Activated CD8-positive, alpha-beta memory T cell treated with anti-CD3 and anti-CD28 coated beads, Interleukin-2, amount 50 U/mL, for 24 hours (primary cell): Measurements from ENCODE around the gene CNGA1.
"Not testable (repeated sequence)": the region's sequence is repeated elsewhere in the genome, so short reads cannot be mapped to it uniquely, and the experiment has no call there.

ENCODE experiments used
- DNase-seq: peaks from one replicate; pipeline ENCODE4 v3.0.0-alpha.2; 2020; ENCODE audit errors: extremely low read depth

Gene CNGA1

DNA sequence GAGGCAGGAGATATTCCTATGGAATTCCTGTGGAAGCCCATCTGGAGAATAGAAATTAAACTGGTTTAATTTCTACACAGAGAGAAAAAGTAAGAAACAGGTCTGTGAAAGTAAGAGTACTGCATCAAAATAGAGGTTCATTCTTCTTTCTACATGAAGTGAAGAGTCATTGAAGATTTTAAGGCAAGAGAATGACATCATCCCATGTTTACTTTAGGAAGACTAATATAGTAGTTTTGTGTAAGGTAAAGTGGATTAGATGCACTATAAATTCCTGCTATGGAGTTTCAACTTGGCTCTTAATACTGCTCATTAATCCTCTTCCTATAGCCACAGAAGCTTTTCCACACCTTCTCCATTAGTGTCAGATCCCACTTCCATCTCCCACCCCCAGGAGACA is 47.6 kb downstream of the CNGA1 start:
- DNase-seq = no peak

- no peak for DNase-seq
These were observed 61.8 kb downstream of the CNGA1 start for GRCh38 chr4:47954677-47955076.

DNA sequence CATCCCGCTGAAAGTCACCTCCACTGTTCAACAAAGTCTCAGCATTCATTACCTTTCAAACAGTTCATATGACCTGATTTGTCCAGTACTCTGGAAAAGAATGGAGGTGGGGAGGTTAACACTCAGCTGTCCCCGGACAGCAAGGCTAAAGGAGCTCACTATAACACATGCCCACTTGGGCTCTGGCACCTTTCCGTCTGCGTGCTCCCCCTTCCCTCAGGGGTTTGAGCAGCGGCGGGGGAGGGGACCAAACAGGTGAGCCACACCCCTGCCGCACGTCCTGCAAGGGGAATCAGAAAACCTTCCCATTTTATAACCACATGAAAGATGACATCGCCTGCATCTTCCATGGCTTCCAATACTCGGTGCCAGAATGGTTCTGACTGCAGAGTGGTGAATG is 62.2 kb downstream of the CNGA1 start:
- DNase-seq = no peak

DNA sequence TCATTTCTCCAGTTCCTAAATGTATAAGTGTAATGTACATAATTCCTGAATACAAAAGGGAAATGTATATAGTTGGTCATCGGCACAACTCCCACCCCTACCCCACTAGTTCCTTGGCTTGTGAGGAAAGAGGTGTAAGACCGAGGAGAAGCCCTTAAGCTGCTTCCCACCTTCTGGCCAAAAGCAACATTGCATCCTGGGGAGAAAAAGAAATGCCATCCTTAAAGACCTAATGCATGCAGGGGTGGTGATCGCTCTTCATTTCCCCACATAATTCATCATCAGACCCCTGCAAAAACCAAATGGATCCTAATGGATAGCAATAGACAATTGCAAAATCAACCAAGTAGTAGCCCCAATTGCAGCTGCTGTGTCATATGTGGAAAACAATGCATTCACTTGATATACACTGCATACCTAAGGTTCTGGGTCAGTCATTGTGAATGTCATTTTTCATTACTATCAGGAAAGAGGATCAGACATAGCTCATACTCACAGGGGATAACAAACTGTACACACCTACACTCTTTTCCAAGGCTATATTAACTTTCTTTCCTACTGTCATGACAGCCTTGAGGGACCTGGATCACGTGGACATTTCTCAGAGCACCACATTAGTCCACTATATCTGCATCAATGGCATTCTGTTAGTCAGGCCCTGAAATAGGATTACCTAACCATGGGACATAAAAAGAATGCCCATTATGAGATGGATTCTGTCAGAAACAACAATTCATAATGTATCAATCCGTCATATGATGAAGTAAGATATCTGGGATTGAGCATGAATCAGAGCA is 70.4 kb downstream of the CNGA1 start:
- DNase-seq = no peak

GRCh38 chr4:47942081-47942819 is 74.2 kb downstream of the CNGA1 start:
- DNase-seq = no peak

DNA sequence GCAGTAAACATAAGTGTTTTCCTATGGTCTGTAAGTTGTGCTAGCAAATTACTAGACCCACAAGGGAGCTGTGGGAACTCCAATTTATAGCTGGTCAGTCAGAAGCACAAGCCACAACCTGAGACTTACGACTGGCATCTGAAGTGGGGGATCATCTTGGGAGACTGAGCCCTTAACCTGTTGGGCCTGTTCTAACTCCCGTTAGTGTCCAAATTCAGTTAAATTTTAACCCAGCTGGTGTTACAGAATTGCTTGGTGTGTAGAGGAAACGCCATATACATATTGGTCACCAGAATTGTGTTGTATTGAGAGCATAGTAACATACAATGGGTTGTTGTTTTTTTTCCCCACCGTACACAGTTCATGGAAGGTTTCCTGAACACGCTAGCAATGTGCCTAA is 77.0 kb downstream of the CNGA1 start:
- no peak for DNase-seq

GRCh38 chr4:47936336-47936735 is 80.1 kb downstream of the CNGA1 start:
- DNase-seq = no peak

GRCh38 chr4:47933840-47934239 is 82.6 kb downstream of the CNGA1 start:
- DNase-seq = no peak

- no peak for DNase-seq
These were observed 85.3 kb downstream of the CNGA1 start for GRCh38 chr4:47930971-47931804.

GRCh38 chr4:47929682-47930201 is 86.7 kb downstream of the CNGA1 start:
- no peak for DNase-seq

DNA sequence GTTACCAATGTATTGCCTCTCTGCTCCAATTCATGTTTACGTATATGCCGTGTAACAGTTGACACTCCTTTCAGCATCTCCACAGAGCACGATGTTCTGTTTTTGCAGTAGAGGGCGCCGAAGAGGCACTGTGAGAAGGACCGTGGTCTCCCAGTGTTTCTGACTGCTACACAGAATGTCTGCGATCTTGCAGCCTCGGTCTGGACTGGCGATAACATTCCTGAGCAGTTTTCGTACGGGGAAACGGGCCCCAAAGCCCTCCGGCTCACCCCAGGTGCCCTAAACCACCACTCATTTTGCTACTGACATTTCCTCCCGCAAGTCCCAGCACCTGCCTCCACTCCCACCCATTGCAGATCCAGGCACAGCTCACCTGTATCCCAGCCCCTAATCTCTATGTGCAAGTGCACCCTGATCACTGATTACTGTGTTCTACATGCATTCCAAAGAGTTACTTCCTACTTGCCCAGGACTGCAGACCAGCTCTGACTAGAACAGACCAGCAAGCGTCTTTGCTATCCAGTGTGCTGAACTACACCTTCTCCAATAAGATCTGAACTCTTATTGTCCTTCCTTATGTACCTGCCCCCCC is 89.7 kb downstream of the CNGA1 start:
- no peak for DNase-seq

DNA sequence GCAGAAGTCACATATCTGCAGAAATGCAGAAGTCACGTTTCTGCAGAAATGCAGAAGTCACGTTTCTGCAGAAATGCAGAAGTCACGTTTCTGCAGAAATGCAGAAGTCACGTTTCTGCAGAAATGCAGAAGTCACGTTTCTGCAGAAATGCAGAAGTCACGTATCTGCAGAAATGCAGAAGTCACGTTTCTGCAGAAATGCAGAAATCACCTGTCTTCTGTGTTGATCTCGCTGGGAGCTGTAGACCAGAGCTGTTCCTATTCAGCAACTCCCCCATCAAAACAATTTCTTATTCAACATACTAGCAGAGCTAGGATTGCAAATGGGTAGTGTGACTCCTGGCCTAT is 93.2 kb downstream of the CNGA1 start:
- not testable (repeated sequence) for DNase-seq

DNA sequence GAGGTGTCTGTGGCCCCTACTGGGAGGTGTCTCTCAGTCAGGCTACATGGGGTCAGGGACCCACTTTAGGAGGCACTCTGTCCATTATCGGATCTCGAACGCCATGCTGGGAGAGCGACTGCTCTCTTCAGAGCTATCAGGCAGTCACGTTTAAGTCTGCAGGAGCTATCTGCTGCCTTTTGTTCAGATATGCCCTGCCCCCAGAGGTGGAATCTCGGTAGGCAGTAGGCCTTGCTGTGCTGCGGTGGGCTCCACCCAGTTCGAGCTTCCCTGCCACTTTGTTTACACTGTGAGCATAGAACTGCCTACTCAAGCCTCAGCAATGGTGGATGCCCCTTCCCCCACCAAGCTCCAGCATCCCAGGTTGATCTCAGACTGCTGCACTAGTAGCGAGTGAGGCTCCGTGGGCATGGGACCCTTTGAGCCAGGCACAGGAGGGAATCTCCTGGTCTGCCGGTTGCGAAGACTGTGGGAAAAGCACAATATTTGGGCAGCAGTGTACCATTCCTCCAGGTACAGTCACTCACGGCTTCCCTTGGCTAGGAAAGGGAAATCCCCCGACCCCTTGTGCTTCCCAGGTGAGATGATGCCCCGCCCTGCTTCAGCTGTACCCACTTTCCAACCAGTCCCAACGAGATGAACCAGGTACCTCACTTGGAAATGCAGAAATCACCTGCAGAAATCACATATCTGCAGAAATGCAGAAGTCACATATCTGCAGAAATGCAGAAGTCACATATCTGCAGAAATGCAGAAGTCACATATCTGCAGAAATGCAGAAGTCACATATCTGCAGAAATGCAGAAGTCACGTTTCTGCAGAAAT is 93.8 kb downstream of the CNGA1 start:
- DNase-seq = not testable (repeated sequence)

- not testable (repeated sequence) for DNase-seq
These were observed 99.3 kb downstream of the CNGA1 start for GRCh38 chr4:47917163-47917562.

DNA sequence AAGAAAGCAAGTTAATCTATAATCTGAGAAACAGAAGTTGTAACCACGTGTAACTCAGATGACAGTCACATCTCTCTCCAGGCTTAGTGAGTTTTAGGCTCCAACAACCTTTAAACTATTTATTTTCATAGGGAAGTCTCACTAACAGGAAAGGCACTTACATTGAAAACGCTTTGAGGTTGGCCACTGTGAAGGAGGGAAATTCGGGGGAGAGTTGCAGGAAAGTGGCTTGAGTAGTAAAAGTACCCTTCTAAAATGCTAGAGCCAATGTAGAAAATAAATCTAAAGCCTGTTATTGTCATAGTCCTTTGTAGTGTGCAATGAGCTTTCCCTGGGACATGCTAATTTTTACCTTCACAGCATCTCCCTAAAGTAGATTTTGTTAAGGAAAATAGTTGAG is 101.1 kb downstream of the CNGA1 start:
- DNase-seq = no peak

DNA sequence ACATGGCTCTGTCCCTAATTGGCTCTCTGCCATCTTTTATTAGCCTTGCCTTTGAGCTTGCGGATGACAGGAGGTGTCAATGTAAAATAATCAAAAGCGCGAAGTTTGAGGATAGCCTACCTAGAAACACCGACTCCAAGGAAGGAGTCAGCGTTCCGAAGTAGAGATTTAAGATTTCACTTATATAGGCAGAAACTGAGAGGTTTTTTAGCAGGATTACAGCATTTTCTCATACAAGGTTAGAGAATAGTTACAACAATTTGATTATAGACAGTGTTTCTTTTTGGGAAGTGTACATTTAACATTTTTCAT is 101.6 kb downstream of the CNGA1 start:
- DNase-seq = no peak

GRCh38 chr4:47914220-47914925 is 102.1 kb downstream of the CNGA1 start, which contains the start of gene NFXL1:
Gene NFXL1 (minus strand): TSS chr4:47914583. CDS start chr4:47914203, 380 bp downstream.
- peak; percentile 91 for DNase-seq

DNA sequence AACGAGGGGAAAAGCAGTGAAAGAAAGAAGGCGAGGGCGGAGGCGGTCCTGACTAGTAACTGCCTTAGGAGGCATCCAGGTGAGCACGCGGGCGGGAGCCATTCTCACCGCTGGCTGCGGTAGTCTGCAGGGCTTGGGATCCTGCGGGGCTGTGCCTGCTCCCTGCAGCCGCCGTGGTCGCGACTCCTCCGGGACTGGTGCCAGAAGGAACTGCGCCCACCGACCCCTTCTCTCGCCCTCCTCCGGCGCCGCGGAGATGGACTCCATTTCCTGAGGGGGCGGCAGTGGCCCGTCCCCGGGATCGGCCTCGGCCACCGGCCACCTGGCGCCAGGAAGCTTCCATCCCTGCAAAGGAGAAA is 102.6 kb downstream of the CNGA1 start:
- DNase-seq = no peak

GRCh38 chr4:47913330-47913729 is 103.2 kb downstream of the CNGA1 start:
- DNase-seq = no peak

DNA sequence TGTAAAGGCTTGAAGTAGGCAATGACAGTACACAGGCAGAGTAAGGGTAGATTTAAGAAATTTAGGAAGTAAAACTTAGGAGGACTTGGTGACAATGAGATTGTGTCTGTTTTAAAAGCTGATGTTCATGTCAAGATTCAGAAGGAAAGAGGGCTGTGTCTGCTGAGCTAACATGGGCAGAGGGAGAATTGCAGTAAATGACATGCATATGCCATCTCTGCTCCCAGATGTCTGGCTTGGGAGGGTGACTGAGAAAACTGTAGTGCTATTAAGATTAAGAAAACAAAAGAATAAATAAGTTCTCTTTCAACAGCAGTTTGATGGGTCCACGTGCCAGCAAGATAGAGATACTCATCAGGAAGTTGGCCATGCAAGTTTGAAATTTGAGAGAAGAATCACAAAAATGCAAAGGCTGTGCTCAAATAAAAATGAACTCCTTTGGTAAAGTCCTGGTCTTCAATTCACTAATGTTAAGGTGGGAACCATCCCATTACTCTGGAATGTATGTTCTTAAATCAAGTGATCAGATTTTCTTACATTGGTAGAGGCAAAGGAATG is 109.3 kb downstream of the CNGA1 start:
- DNase-seq = no peak
